ENCODE results near the gene MYO1D. TPM values are rescaled to one million over a fixed set of nuclear protein-coding genes. Genes with fewer than 3 reads are reported as not detected.

The MYO1D gene
- total and polyA plus RNA-seq, 2 of the 13 experiments (the other 11 are each of a cell fraction or from before 2014, with no cell fraction given) = 13.2 to 17.3 TPM

DNA sequence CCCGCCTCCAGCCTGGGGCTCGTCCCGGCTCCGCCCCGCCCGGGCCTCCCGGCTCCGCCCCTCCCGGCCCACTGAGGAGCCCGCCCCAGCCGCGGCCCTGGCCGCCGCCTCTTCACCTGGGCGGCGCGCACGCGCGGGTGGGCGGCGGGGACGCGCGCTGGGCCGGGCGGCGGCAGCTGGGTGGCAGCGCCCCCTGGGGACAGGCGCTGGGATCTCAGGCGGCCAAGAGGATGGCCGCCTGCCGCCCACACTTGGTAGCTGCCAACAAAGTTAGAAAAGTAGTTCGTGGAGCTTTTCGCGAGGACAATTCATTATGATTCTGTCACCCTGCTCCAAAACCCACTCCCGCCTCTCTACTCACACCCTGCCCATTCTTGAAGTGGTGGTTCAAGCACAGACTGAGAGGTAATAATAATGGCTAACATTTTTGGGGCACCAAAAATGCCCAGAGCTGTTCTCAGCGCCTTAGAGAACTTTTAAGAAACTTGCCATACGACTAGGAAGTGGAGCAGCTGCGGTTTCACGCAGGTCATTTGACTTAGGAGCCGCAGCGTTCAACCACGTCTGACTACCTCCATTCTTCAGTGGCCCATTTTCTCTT lies 340 bp upstream of the MYO1D start (continued):
- TF ChIP-seq ZNF639 (CRISPR knock-in tag; conservative IDR thresholded peaks at IDR 0.05) (0 out of 2 replicates have a peak, but pooled peaks have one; percentile 6), TEAD2 (CRISPR knock-in tag; IDR thresholded peaks at IDR 0.05) (no peak), RAD21 (CRISPR knock-in tag; IDR thresholded peaks at IDR 0.05) (peak; percentile 97), CREM (IDR thresholded peaks at IDR 0.05) (no peak), CREM (CRISPR knock-in tag; IDR thresholded peaks at IDR 0.05) (no peak), ZSCAN21 (CRISPR knock-in tag; IDR thresholded peaks at IDR 0.05; ENCODE audit: borderline replicate concordance) (no peak), TRIM22 (IDR thresholded peaks at IDR 0.05) (no peak), FOXM1 (CRISPR knock-in tag; IDR thresholded peaks at IDR 0.05) (no peak), AHR (CRISPR knock-in tag; IDR thresholded peaks at IDR 0.05) (no peak), ZNF256 (CRISPR knock-in tag; conservative IDR thresholded peaks at IDR 0.05) (no peak), ZSCAN30 (CRISPR knock-in tag; IDR thresholded peaks at IDR 0.05) (no peak), CENPX (CRISPR knock-in tag; IDR thresholded peaks at IDR 0.05) (no peak), BCL6 (CRISPR knock-in tag; IDR thresholded peaks at IDR 0.05) (no peak), ZNF703 (CRISPR knock-in tag; IDR thresholded peaks at IDR 0.05; ENCODE audit: borderline replicate concordance) (no peak), CENPT (CRISPR knock-in tag; IDR thresholded peaks at IDR 0.05; ENCODE audit: low read depth) (no peak), MTERF4 (CRISPR knock-in tag; IDR thresholded peaks at IDR 0.05) (no peak), ZKSCAN1 (IDR thresholded peaks at IDR 0.05; ENCODE audit: low read length) (no peak), ARID3A (IDR thresholded peaks at IDR 0.05; ENCODE audit: low read depth, low read length) (no peak), ETV5 (CRISPR knock-in tag; IDR thresholded peaks at IDR 0.05; ENCODE audit: borderline replicate concordance) (no peak), ZNF224 (CRISPR knock-in tag; IDR thresholded peaks at IDR 0.05) (no peak)
- TF ChIP-seq, protein P1, sequence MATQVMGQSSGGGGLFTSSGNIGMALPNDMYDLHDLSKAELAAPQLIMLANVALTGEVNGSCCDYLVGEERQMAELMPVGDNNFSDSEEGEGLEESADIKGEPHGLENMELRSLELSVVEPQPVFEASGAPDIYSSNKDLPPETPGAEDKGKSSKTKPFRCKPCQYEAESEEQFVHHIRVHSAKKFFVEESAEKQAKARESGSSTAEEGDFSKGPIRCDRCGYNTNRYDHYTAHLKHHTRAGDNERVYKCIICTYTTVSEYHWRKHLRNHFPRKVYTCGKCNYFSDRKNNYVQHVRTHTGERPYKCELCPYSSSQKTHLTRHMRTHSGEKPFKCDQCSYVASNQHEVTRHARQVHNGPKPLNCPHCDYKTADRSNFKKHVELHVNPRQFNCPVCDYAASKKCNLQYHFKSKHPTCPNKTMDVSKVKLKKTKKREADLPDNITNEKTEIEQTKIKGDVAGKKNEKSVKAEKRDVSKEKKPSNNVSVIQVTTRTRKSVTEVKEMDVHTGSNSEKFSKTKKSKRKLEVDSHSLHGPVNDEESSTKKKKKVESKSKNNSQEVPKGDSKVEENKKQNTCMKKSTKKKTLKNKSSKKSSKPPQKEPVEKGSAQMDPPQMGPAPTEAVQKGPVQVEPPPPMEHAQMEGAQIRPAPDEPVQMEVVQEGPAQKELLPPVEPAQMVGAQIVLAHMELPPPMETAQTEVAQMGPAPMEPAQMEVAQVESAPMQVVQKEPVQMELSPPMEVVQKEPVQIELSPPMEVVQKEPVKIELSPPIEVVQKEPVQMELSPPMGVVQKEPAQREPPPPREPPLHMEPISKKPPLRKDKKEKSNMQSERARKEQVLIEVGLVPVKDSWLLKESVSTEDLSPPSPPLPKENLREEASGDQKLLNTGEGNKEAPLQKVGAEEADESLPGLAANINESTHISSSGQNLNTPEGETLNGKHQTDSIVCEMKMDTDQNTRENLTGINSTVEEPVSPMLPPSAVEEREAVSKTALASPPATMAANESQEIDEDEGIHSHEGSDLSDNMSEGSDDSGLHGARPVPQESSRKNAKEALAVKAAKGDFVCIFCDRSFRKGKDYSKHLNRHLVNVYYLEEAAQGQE (IDR thresholded peaks at IDR 0.05; ENCODE audit: borderline replicate concordance in 1 of 2, low read depth in 1 of 2, low read length in 2 of 2) = no peak

All from HepG2 (cell line).